K562 (cell line): Measurements from ENCODE around the gene CBFA2T3. TPM values are rescaled to one million over a fixed set of nuclear protein-coding genes. Genes with fewer than 3 reads are reported as not detected.

Experiments
- CBX2 ChIP-seq: fragments of 200-600 bp; sonication (generic); IDR thresholded peaks from one replicate; pipeline ENCODE4 v1.6.1; 2012; ENCODE audit warnings: mild to moderate bottlenecking, low read length, inconsistent platforms; ENCODE audit not compliant: insufficient read depth, poor library complexity, severe bottlenecking
- CGGBP1 ChIP-seq: fragments of 250-450 bp; sonication (Bioruptor Pico); IDR thresholded peaks from 2 replicates; pipeline ENCODE4 v1.9.0; 2021; ENCODE audit warnings: mild to moderate bottlenecking
- CTCFL ChIP-seq: IDR thresholded peaks from 2 replicates; pipeline ENCODE4 v1.6.1; 2011; ENCODE audit warnings: borderline replicate concordance, low read depth, mild to moderate bottlenecking, moderate library complexity, low read length; ENCODE audit not compliant: insufficient read depth, poor library complexity, severe bottlenecking
- E2F5 ChIP-seq: sonication (generic); formaldehyde crosslinking; IDR thresholded peaks from 2 replicates; pipeline ENCODE4 v1.8.0; 2022; ENCODE audit warnings: mild to moderate bottlenecking, missing genetic modification reagents
- FOXK2 ChIP-seq, 2 experiments: fragments of 450-650 bp; IDR thresholded peaks in 1 of 2; conservative IDR thresholded peaks in 1 of 2; 2 replicates each; pipeline ENCODE4 v1.6.1; 2016; ENCODE audit warnings: low read depth in 2 of 2, mild to moderate bottlenecking in 1 of 2
- HDGF ChIP-seq: fragments of 450-650 bp; IDR thresholded peaks from 2 replicates; pipeline ENCODE4 v1.6.1; 2016
- KAT8 ChIP-seq: fragments of 450-650 bp; IDR thresholded peaks from 2 replicates; pipeline ENCODE4 v1.6.1; 2016; ENCODE audit warnings: low read depth, mild to moderate bottlenecking
- MAFG ChIP-seq: fragments of 450-650 bp; conservative IDR thresholded peaks from 2 replicates; pipeline ENCODE4 v1.6.1; 2016; ENCODE audit warnings: missing genetic modification characterization, missing compliant biosample characterization
- MXD1 ChIP-seq: fragments of 250-450 bp; sonication (Bioruptor Pico); IDR thresholded peaks from 2 replicates; pipeline ENCODE4 v1.8.0; 2021; ENCODE audit warnings: borderline replicate concordance, mild to moderate bottlenecking, moderate library complexity; ENCODE audit not compliant: poor library complexity, severe bottlenecking
- MYNN ChIP-seq, 2 experiments: sonication (generic); formaldehyde crosslinking in 1 of 2; IDR thresholded peaks; 2 replicates each; pipeline versions ENCODE4 v1.5.0 to v1.6.1; 2016 to 2020; ENCODE audit warnings: antibody characterized with exemption in 1 of 2, missing genetic modification reagents in 1 of 2
- NFXL1 ChIP-seq: fragments of 450-650 bp; formaldehyde crosslinking; IDR thresholded peaks from 2 replicates; pipeline ENCODE4 v1.4.0; 2021; ENCODE audit warnings: mild to moderate bottlenecking
- NRF1 ChIP-seq, 2 experiments: fragments of 450-650 bp; IDR thresholded peaks in 1 of 2; conservative IDR thresholded peaks in 1 of 2; 2 replicates each; pipeline ENCODE4 v1.6.1; 2014; ENCODE audit warnings: mild to moderate bottlenecking in 2 of 2
- PHF21A ChIP-seq: fragments of 450-650 bp; IDR thresholded peaks from 2 replicates; pipeline ENCODE4 v1.6.1; 2017; ENCODE audit warnings: low read depth, borderline replicate concordance
- PRMT5 ChIP-seq: sonication (generic); formaldehyde crosslinking; IDR thresholded peaks from 2 replicates; pipeline ENCODE4 v1.5.0; 2020; ENCODE audit warnings: missing genetic modification reagents
- TCF15 ChIP-seq: fragments of 250-450 bp; sonication (Bioruptor Pico); IDR thresholded peaks from 2 replicates; pipeline ENCODE4 v1.8.0; 2022; ENCODE audit warnings: moderate library complexity, mild to moderate bottlenecking, inconsistent platforms
- TFE3 ChIP-seq: fragments of 450-650 bp; formaldehyde crosslinking; IDR thresholded peaks from 2 replicates; pipeline ENCODE4 v1.4.0; 2020; ENCODE audit warnings: mild to moderate bottlenecking, mixed read lengths
- U2AF1 ChIP-seq: fragments of 200-400 bp; formaldehyde crosslinking; optimal IDR thresholded peaks from 2 replicates; pipeline ENCODE3; 2017; ENCODE audit warnings: mild to moderate bottlenecking, low read depth, low read length, moderate library complexity
- ZFPM2 ChIP-seq: fragments of 250-450 bp; sonication (Bioruptor Pico); IDR thresholded peaks from 2 replicates; pipeline ENCODE4 v1.5.1; 2022; ENCODE audit warnings: mild to moderate bottlenecking
- ZNF146 ChIP-seq: IDR thresholded peaks from one replicate; pipeline ENCODE4 v1.6.1; 2018; ENCODE audit warnings: missing compliant biosample characterization; ENCODE audit not compliant: unreplicated experiment
- ZNF212 ChIP-seq: fragments of 450-650 bp; formaldehyde crosslinking; IDR thresholded peaks from 2 replicates; pipeline ENCODE4 v1.4.0; 2020; ENCODE audit warnings: mild to moderate bottlenecking
- ZNF696 ChIP-seq: fragments of 250-450 bp; sonication (Bioruptor Pico); conservative IDR thresholded peaks from 2 replicates; pipeline ENCODE4 v1.4.0; 2020; ENCODE audit warnings: mild to moderate bottlenecking, moderate library complexity
- ZNF764 ChIP-seq: fragments of 250-450 bp; sonication (Bioruptor Pico); IDR thresholded peaks from 2 replicates; pipeline ENCODE4 v1.4.0; 2020; ENCODE audit warnings: low read depth, mild to moderate bottlenecking, moderate library complexity
- ZNF79 ChIP-seq: fragments of 250-450 bp; sonication (Bioruptor Pico); IDR thresholded peaks from 2 replicates; pipeline ENCODE4 v1.4.0; 2020; ENCODE audit warnings: low read depth, mild to moderate bottlenecking, moderate library complexity
- polyA plus RNA-seq, 8 experiments: library from polyadenylated mRNA; depleted of rRNA in 4 of 8; stranded (reverse) in 5 of 8; unstranded in 3 of 8; fragments of >200 nt; fragmentation: Nextera tagmentation in 2 of 8; fragmentation: Illumina TruSeq in 1 of 8; extraction: Ambion mirVana in 2 of 8; extraction: Trizol in 1 of 8; gene quantifications; 2 replicates each; pipeline versions ENCODE4 v1.2.1 to v1.2.3, GENCODE V29; 2011 to 2014; ENCODE audit warnings: inconsistent platforms in 1 of 8, missing spikeins in 1 of 8
- total RNA-seq, 7 experiments: library from RNA; depleted of rRNA in 6 of 7; stranded (reverse); fragments of >200 nt in 6 of 7; fragmentation: Illumina TruSeq in 2 of 7; extraction: Trizol in 2 of 7; gene quantifications; 2 replicates each; pipeline versions ENCODE4 v1.2.1 to v1.2.3, GENCODE V29; 2011 to 2021; ENCODE audit warnings: low replicate concordance in 1 of 7

CBFA2T3 gene
- total and polyA plus RNA-seq, 9 of the 15 experiments (the other 6 are each of a cell fraction or from before 2014, with no cell fraction given), result 2.3 to 145 (median 6.7) TPM

- TF ChIP-seq FOXK2 (conservative IDR thresholded peaks at IDR 0.05 in 1 of 2, IDR thresholded peaks at IDR 0.05 in 1 of 2; ENCODE audit: low read depth in 2 of 2) (peak; percentile 94 to 98), KAT8 (no peak), E2F5 (0 out of 2 replicates have a peak, but pooled peaks have one; percentile 53), NFXL1 (peak; percentile 77), CGGBP1 (CRISPR knock-in tag) (no peak), CTCFL (peak; percentile 8), MYNN (IDR thresholded peaks at IDR 0.05) (peak; percentile 96), MYNN (CRISPR knock-in tag; IDR thresholded peaks at IDR 0.05) (no peak), ZNF764 (CRISPR knock-in tag) (no peak), ZNF146 (CRISPR knock-in tag) (no peak), TFE3 (CRISPR knock-in tag) (peak; percentile 57), PHF21A (peak; percentile 95), ZNF696 (no peak), ZNF79 (CRISPR knock-in tag) (peak; percentile 76; the same call in 1 of the 2 replicates), ZNF212 (CRISPR knock-in tag) (peak; percentile 78; the same call in 1 of the 2 replicates), NRF1 (conservative IDR thresholded peaks at IDR 0.05 in 1 of 2, IDR thresholded peaks at IDR 0.05 in 1 of 2) (peak; percentile 77 to 82), TCF15 (CRISPR knock-in tag) (peak; percentile 37; the same call in 1 of the 2 replicates), HDGF (no peak), MAFG (tag) (no peak; the same call in 1 of the 2 replicates), MXD1 (CRISPR knock-in tag) (peak; percentile 60), ZFPM2 (no peak), CBX2 (no peak), U2AF1 (no peak), PRMT5 (CRISPR knock-in tag) (no peak)
Measured at GRCh38 chr16:89004209-89004831, 27.3 kb upstream of the CBFA2T3 start (continued).
